ENCODE data around the gene LOC128125822.
A peak's percentile ranks its signal among the peaks of the same experiment; 100 is the strongest.

The LOC128125822 gene

GRCh38 chr6:63573076-63573898 is 1.0 kb downstream of the LOC128125822 start:
- peaks cover 15% of the 10 kb centered on the region for H3K36me3 ChIP-seq (ENCODE audit: control insufficient read depth, insufficient read depth, low read length)
- dilution Hi-C loops (cut with HindIII; ENCODE audit: low sequenced_read_pairs, unreplicated experiment) (no loop called here), in situ Hi-C loops (cut with MboI; ENCODE audit: low sequenced_read_pairs) (loop anchor here (25.0 kb wide), 1 partner anchor 211 kb away; no protein-coding TSS in a partner anchor), intact Hi-C loops (cut with micrococcal nuclease) (loop anchor here (2.0 to 10.0 kb wide), 4 partner anchors 46 to 118 kb away; no protein-coding TSS in a partner anchor)
- ChIA-PET CTCF (interaction anchor here (1.3 kb wide), 1 partner anchor 24 kb away, joined by 3 read pairs; no protein-coding TSS in a partner anchor), POLR2A (ENCODE audit: unreplicated experiment) (interaction anchor here (1.0 kb wide), 1 partner anchor 19 kb away, joined by 4 read pairs; no protein-coding TSS in a partner anchor)
- no peaks in the 10 kb centered on the region for H3K27me3 ChIP-seq (ENCODE audit: control insufficient read depth, insufficient read depth, low read length)
- H3K4me3 ChIP-seq (ENCODE audit: insufficient read depth, low read depth, low read length): peak overlapping the region; percentile 85
- H2AK9ac ChIP-seq (replicated peaks; ENCODE audit: low read depth, low read length, poor library complexity): peak overlapping the region; percentile 98
- no peaks in the 10 kb centered on the region for H3K9me1 ChIP-seq (ENCODE audit: insufficient read depth, low read length)
- peak overlapping the region; percentile 89 for H2AFZ ChIP-seq (replicated peaks; ENCODE audit: low read length, poor library complexity)
- H3K14ac ChIP-seq (replicated peaks; ENCODE audit: low read depth, low read length): peak overlapping the region; percentile 81
- peak overlapping the region; percentile 60 for H2AK5ac ChIP-seq (ENCODE audit: low read depth, low read length)
- H2BK15ac ChIP-seq (ENCODE audit: low read depth, low read length): peak overlapping the region; percentile 9; the same call in 1 of the 3 replicates
- peak overlapping the region; percentile 86 for H3K4ac ChIP-seq (ENCODE audit: low read depth, low read length)
- H2BK120ac ChIP-seq (ENCODE audit: low read depth, low read length): peak overlapping the region; percentile 32; the same call in 1 of the 2 replicates
- peak overlapping the region; percentile 88 for H3K4me2 ChIP-seq (ENCODE audit: low read depth, low read length)
- H3K79me1 ChIP-seq (ENCODE audit: low read depth in 1 of 2, low read length in 2 of 2): peaks cover 0 to 10% of the 10 kb centered on the region in 2 experiments; a peak in 3 of 4 replicates
- H4K8ac ChIP-seq (ENCODE audit: low read depth in 2 of 2, low read length in 2 of 2): peak overlapping the region in 1 of 2 experiments; percentile 84; a peak in 3 of 4 replicates
- peak overlapping the region; percentile 90 for H2BK5ac ChIP-seq (ENCODE audit: low read depth, low read length, poor library complexity, severe bottlenecking)
- WGBS, 2 experiments (ENCODE audit: extremely low coverage in 2 of 2, insufficient read length in 1 of 2): 0% methylated on average over 54 of the region's 86 CpGs; no CpG with 5 or more reads in 1 of the 2 experiments
- H4K5ac ChIP-seq (ENCODE audit: low read depth, low read length): peak overlapping the region; percentile 92
- no peaks in the 10 kb centered on the region for H3K9me3 ChIP-seq (ENCODE audit: control insufficient read depth, insufficient read depth, low read length)
- peak overlapping the region; percentile 99 for H3K27ac ChIP-seq (ENCODE audit: insufficient read depth, low read length)
- H3K56ac ChIP-seq (ENCODE audit: extremely low read depth, insufficient read depth, low read length): peak overlapping the region; percentile 90
- no TSS peak for BruUV-seq (replicated peaks)
- DNase-seq: peak; percentile 55
- H3K23ac ChIP-seq (ENCODE audit: low read depth, low read length): peak overlapping the region; percentile 89
- peak overlapping the region; percentile 93 for H3K9ac ChIP-seq (ENCODE audit: low read depth, low read length)
- H2BK20ac ChIP-seq (ENCODE audit: low read depth, low read length): no peak overlapping the region
- peak; percentile 28 for ATAC-seq (ENCODE audit: low read depth)
- H4K20me1 ChIP-seq (ENCODE audit: insufficient read depth, low read length): peaks cover 33% of the 10 kb centered on the region
- peak overlapping the region; percentile 65 for H4K91ac ChIP-seq (ENCODE audit: insufficient read depth, low read depth, low read length)
- H3K18ac ChIP-seq (ENCODE audit: low read depth, low read length): peak overlapping the region; percentile 88
- H3K4me1 ChIP-seq (ENCODE audit: control insufficient read depth, insufficient read depth, low read length): no peaks in the 10 kb centered on the region
- peak; percentile 68; the same call in 1 of the 2 replicates for TF ChIP-seq MXI1 (IDR thresholded peaks at IDR 0.05; ENCODE audit: borderline replicate concordance, low read depth, low read length)
- no peak for TF ChIP-seq USF2 (IDR thresholded peaks at IDR 0.05; ENCODE audit: low read depth, low read length)
- no peak for TF ChIP-seq CEBPB (IDR thresholded peaks at IDR 0.05; ENCODE audit: low read depth, low read length)
- TF ChIP-seq MAZ (IDR thresholded peaks at IDR 0.05; ENCODE audit: borderline replicate concordance, low read depth, low read length): no peak
- TF ChIP-seq FOS (IDR thresholded peaks at IDR 0.05; ENCODE audit: low read depth, low read length): no peak
- no peak for TF ChIP-seq RFX5 (IDR thresholded peaks at IDR 0.05; ENCODE audit: low read depth, low read length)
- TF ChIP-seq SMC3 (IDR thresholded peaks at IDR 0.05; ENCODE audit: low read depth, low read length): no peak
- TF ChIP-seq POLR2A (IDR thresholded peaks at IDR 0.05; ENCODE audit: low read depth, low read length): peak; percentile 57; the same call in 1 of the 2 replicates
- TF ChIP-seq BHLHE40 (IDR thresholded peaks at IDR 0.05; ENCODE audit: low read depth, low read length): peak; percentile 20; the same call in 1 of the 2 replicates
- TF ChIP-seq CHD1 (IDR thresholded peaks at IDR 0.05; ENCODE audit: low read depth, low read length): no peak; the same call in 1 of the 2 replicates
- no peak for TF ChIP-seq RAD21 (IDR thresholded peaks at IDR 0.05; ENCODE audit: low read length)
- no peak for TF ChIP-seq RCOR1 (IDR thresholded peaks at IDR 0.05; ENCODE audit: insufficient replicate concordance, low read length)
- TF ChIP-seq CTCF (conservative IDR thresholded peaks at IDR 0.05; ENCODE audit: low read depth, low read length): no peak
- no peak for TF ChIP-seq NFE2L2 (IDR thresholded peaks at IDR 0.05; ENCODE audit: low read depth, low read length)
- no peak for TF ChIP-seq MAFK (IDR thresholded peaks at IDR 0.05; ENCODE audit: low read depth, low read length)

Data from IMR-90 (cell line).